PC-3 (cell line): ENCODE results near the gene CRTC1. TPM values are rescaled to one million over a fixed set of nuclear protein-coding genes. Genes with fewer than 3 reads are reported as not detected.

ENCODE experiments used
- ATAC-seq: fragments of 200-7000 bp; cut with Tn5 transposase; 2 replicates; pipeline ENCODE4 v1.9.1; 2020; ENCODE audit warnings: mild to moderate bottlenecking, moderate library complexity
- BruUV-seq: library from RNA; stranded (reverse); fragments of 400-500 nt; replicated peaks from 2 replicates; lab custom pipeline; 2021; lab: Mats Ljungman, UMichigan
- CTCF ChIA-PET: fragments of 300-600 bp; sonication (Branson Sonifier 250); formaldehyde crosslinking; loops from one replicate; lab custom pipeline; 2022; ENCODE audit warnings: antibody characterized with exemption; lab: Charles Lee
- POLR2A ChIA-PET: fragments of 300-600 bp; sonication (Branson Sonifier 250); formaldehyde crosslinking; loops from one replicate; lab custom pipeline; 2022; ENCODE audit warnings: antibody characterized with exemption; ENCODE audit not compliant: unreplicated experiment; lab: Charles Lee
- DNase-seq: peaks from one replicate; pipeline ENCODE4 v3.0.0-alpha.2; 2015
- H2AFZ ChIP-seq: fragments of 300-600 bp; sonication (generic); 2 replicates; pipeline ENCODE4 v1.6.0; 2016; ENCODE audit warnings: antibody characterized with exemption, low read length
- H3F3A ChIP-seq: fragments of 300-600 bp; sonication (generic); one replicate; pipeline ENCODE4 v1.6.0; 2017; ENCODE audit warnings: antibody characterized with exemption, low read length, control low read depth, mild to moderate bottlenecking; ENCODE audit not compliant: unreplicated experiment
- H3K27ac ChIP-seq: fragments of 300-600 bp; sonication (generic); 2 replicates; pipeline ENCODE4 v1.5.1; 2016; ENCODE audit warnings: mild to moderate bottlenecking, low read length
- H3K27me3 ChIP-seq: fragments of 300-600 bp; sonication (generic); 2 replicates; pipeline ENCODE4 v1.6.1; 2016; ENCODE audit warnings: low read length, mixed read lengths
- H3K36me3 ChIP-seq: fragments of 300-600 bp; sonication (generic); 2 replicates; pipeline ENCODE4 v1.6.1; 2016; ENCODE audit warnings: low read depth, mixed run types, low read length, mixed read lengths
- H3K4me1 ChIP-seq: fragments of 300-600 bp; sonication (generic); 2 replicates; pipeline ENCODE4 v1.5.1; 2016; ENCODE audit warnings: low read length; ENCODE audit not compliant: insufficient read depth
- H3K4me2 ChIP-seq: fragments of 300-600 bp; sonication (generic); 2 replicates; pipeline ENCODE4 v1.6.0; 2016; ENCODE audit warnings: low read length
- H3K4me3 ChIP-seq: fragments of 300-600 bp; sonication (generic); 2 replicates; pipeline ENCODE4 v1.5.1; 2016; ENCODE audit warnings: mild to moderate bottlenecking, low read length, mixed read lengths
- H3K79me2 ChIP-seq: fragments of 300-600 bp; sonication (generic); 2 replicates; pipeline ENCODE4 v1.6.1; 2017; ENCODE audit warnings: low read length, mixed read lengths
- H3K9ac ChIP-seq: fragments of 300-600 bp; sonication (generic); 2 replicates; pipeline ENCODE4 v1.6.0; 2016; ENCODE audit warnings: mild to moderate bottlenecking, low read length
- H3K9me2 ChIP-seq: fragments of 300-600 bp; sonication (generic); replicated peaks from 2 replicates; pipeline ENCODE4 v1.6.1; 2016; ENCODE audit warnings: mixed run types, low read length, mixed read lengths
- H3K9me3 ChIP-seq: fragments of 300-600 bp; sonication (generic); 2 replicates; pipeline ENCODE4 v1.6.1; 2016; ENCODE audit warnings: low read length, mixed read lengths
- H4K20me1 ChIP-seq: fragments of 300-600 bp; sonication (generic); 2 replicates; pipeline ENCODE4 v1.6.1; 2016; ENCODE audit warnings: low read length, mixed read lengths
- CTCF ChIP-seq: fragments of 300-600 bp; sonication (generic); conservative IDR thresholded peaks from 2 replicates; pipeline ENCODE4 v1.5.1; 2017; ENCODE audit warnings: antibody characterized with exemption, low read depth, mild to moderate bottlenecking, low read length
- EZH2 ChIP-seq: fragments of 300-600 bp; sonication (generic); IDR thresholded peaks from one replicate; pipeline ENCODE4 v1.6.1; 2017; ENCODE audit warnings: antibody characterized with exemption, mild to moderate bottlenecking, low read length; ENCODE audit not compliant: unreplicated experiment
- EZH2phosphoT487 ChIP-seq: fragments of 300-600 bp; sonication (generic); IDR thresholded peaks from 2 replicates; pipeline ENCODE4 v1.6.1; 2018; ENCODE audit warnings: mild to moderate bottlenecking, antibody characterized with exemption, low read length, borderline replicate concordance
- intact Hi-C: fragments of 100-400 bp; cut with micrococcal nuclease; formaldehyde crosslinking; loops from 2 replicates; pipeline ENCODE4 v1.9.0; 2023
- total RNA-seq: library from RNA; depleted of rRNA; stranded (reverse); fragments of >200 nt; gene quantifications from 2 replicates; pipeline ENCODE4 v1.2.3, GENCODE V29; 2014

Gene CRTC1
- total RNA-seq, 1 experiment from 2014 or later = 6.7 TPM

GRCh38 chr19:18704054-18704453 is 20.6 kb downstream of the CRTC1 start:
- ChIA-PET POLR2A (no interaction called here), CTCF (no interaction called here)
- Histone ChIP-seq H4K20me1 (peaks cover 13% of the 10 kb centered on the region; the same call in 1 of the 2 replicates), H3K79me2 (peaks cover 41% of the 10 kb centered on the region), H2AFZ (no peak overlapping the region), H3K9me3 (no peaks in the 10 kb centered on the region), H3K4me1 (peaks cover 18% of the 10 kb centered on the region), H3K27ac (no peak overlapping the region), H3F3A (no peaks in the 10 kb centered on the region), H3K4me2 (no peak overlapping the region), H3K4me3 (no peak overlapping the region), H3K36me3 (no peaks in the 10 kb centered on the region), H3K9me2 (no peaks in the 10 kb centered on the region), H3K9ac (no peak overlapping the region), H3K27me3 (no peaks in the 10 kb centered on the region)
- DNase-seq (no peak), ATAC-seq (no peak)
- intact Hi-C loops = no loop called here
- no TSS peak for BruUV-seq
- no peak for TF ChIP-seq EZH2phosphoT487
- no peak for TF ChIP-seq EZH2
- no peak for TF ChIP-seq CTCF

- ChIA-PET POLR2A (no interaction called here), CTCF (no interaction called here)
- Histone ChIP-seq H3K27ac (no peak overlapping the region), H3K9me2 (no peaks in the 10 kb centered on the region), H3K4me2 (no peak overlapping the region), H3K9ac (no peak overlapping the region), H3K4me3 (no peak overlapping the region), H2AFZ (no peak overlapping the region), H3K9me3 (no peaks in the 10 kb centered on the region), H3K36me3 (no peaks in the 10 kb centered on the region), H4K20me1 (peaks cover 5% of the 10 kb centered on the region; the same call in 1 of the 2 replicates), H3K27me3 (no peaks in the 10 kb centered on the region), H3K79me2 (peaks cover 33% of the 10 kb centered on the region), H3K4me1 (peaks cover 8% of the 10 kb centered on the region), H3F3A (no peaks in the 10 kb centered on the region)
- ATAC-seq (no peak), DNase-seq (no peak)
- intact Hi-C loops = no loop called here
- TF ChIP-seq CTCF (no peak), EZH2 (no peak), EZH2phosphoT487 (no peak)
- BruUV-seq = no TSS peak
Measured at GRCh38 chr19:18704971-18705370, 21.5 kb downstream of the CRTC1 start.

GRCh38 chr19:18708452-18709231 is 25.2 kb downstream of the CRTC1 start:
- H3F3A ChIP-seq = no peaks in the 10 kb centered on the region
- CTCF ChIA-PET = no interaction called here
- no peak for ATAC-seq
- H3K4me1 ChIP-seq = no peaks in the 10 kb centered on the region
- H3K27ac ChIP-seq = no peak overlapping the region
- POLR2A ChIA-PET = no interaction called here
- TF ChIP-seq EZH2 (no peak), EZH2phosphoT487 (no peak), CTCF (no peak)
- H2AFZ ChIP-seq = no peak overlapping the region
- no peaks in the 10 kb centered on the region for H3K9me3 ChIP-seq
- no peak for DNase-seq
- 0 out of 2 replicates have a peak, but pooled peaks cover 2% of the 10 kb centered on the region for H4K20me1 ChIP-seq
- peaks cover 22% of the 10 kb centered on the region for H3K79me2 ChIP-seq
- intact Hi-C loops = no loop called here
- H3K27me3 ChIP-seq = no peaks in the 10 kb centered on the region
- H3K4me3 ChIP-seq = no peak overlapping the region
- H3K4me2 ChIP-seq = no peak overlapping the region
- H3K9ac ChIP-seq = no peak overlapping the region
- no peaks in the 10 kb centered on the region for H3K36me3 ChIP-seq
- H3K9me2 ChIP-seq = no peaks in the 10 kb centered on the region
- no TSS peak for BruUV-seq
